GM18868 (cell line): Measurements from ENCODE around the gene MRPL37.
A peak's percentile ranks its signal among the peaks of the same experiment; 100 is the strongest.
"Not testable (repeated sequence)": the region's sequence is repeated elsewhere in the genome, so short reads cannot be mapped to it uniquely, and the experiment has no call there.

Source experiments
- ATAC-seq: cut with Tn5 transposase; IDR thresholded peaks from one replicate; pipeline ENCODE4 v1.9.1; 2021; ENCODE audit warnings: mild to moderate bottlenecking, moderate library complexity; ENCODE audit not compliant: unreplicated experiment

MRPL37 gene

GRCh38 chr1:54199765-54200518 lies at the start of gene MRPL37, which contains the start of gene CYB5RL:
MRPL37 (plus strand) TSS chr1:54200167; CDS start chr1:54200244, 77 bp downstream.
CYB5RL (minus strand) TSS chr1:54200030; CDS start chr1:54195616, 4,414 bp downstream.
- ATAC-seq, result peak; percentile 98

DNA sequence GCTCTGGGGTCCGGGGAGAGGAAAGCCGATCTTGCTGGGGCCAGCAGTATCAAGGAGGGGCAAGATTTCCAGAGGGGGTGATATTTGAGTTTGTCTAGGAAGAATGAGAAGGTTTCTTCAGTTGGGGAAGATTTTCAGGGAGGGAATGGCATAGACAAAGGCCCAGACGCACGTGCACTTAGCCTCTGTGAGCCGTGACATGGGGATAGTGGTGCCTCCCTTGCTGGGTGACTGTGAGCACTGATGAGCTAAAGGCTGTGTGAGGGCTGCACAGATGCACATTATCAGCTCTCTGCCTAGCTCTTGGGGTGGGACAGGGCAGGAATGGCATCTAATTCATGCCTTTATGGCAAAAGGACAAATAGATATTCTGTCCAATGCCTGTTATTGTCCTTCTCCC lies 49.0 kb upstream of the MRPL37 start:
- ATAC-seq, result no peak

DNA sequence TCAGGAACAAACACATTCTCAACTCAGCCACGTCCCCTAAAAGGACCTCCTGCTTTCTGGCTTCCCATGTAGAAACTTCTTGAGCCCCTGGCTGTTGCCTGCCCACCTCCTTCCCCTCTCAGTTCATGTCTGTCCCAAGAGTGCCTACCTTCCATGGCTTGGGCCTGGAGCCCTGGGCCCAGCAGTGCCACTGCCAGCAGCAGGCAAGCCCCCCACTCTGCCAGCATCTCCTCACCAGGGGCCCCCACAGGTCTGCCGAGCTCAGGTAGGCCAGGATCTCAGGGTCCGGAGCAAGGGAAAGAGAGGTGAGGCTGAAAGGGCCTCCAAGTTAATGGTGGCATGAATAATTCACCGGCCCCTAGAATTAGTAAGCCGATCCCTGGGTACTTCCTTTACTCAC lies 47.3 kb upstream of the MRPL37 start, which contains the start of gene CDCP2:
Gene CDCP2 (minus strand): TSS at position 305 of the 400 bp plus-strand sequence. CDS start 78 bp downstream, at position 227.
- no peak for ATAC-seq

- no peak for ATAC-seq
Observed at GRCh38 chr1:54153535-54154439, 46.2 kb upstream of the MRPL37 start.

DNA sequence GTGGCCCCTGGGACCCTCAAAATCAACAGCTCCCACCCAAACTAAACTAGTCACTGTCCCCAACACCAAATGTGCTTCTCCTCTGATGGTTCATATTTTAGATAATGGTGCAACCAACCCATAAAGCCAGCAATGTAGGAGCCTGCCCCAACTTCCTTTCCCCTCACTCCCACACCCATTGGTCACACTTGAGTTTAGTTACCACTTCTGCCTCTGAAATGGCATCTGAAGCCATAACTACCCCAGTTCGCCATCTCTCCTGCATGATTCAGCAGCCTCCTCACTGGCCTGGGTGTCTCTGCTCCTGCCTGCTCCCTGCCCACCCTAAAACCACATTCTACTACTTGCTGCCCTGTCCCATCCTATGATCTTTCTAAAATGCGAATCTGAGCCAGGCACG lies 43.8 kb upstream of the MRPL37 start:
- ATAC-seq, result no peak

- ATAC-seq, result no peak
Observed at GRCh38 chr1:54156986-54157385, 43.0 kb upstream of the MRPL37 start.

DNA sequence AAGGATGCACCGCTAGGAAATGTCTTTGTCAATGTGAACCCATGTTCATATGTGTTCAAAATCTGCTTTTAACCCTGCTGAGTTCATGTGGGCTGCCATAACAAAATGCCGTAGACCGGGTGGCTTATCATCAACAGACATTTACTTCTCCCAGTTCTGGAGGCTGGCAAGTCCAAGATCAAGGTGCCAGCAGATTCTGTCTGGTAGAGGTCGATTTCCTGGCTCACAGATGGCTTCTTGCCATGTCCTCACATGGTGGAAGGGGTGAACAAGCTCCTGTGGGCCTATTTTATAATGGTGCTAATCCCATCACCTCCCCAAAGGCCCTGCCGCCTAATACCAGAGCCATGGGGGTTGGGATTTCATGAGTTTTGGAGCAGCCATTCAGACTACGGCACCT lies 42.6 kb upstream of the MRPL37 start:
- no peak for ATAC-seq

DNA sequence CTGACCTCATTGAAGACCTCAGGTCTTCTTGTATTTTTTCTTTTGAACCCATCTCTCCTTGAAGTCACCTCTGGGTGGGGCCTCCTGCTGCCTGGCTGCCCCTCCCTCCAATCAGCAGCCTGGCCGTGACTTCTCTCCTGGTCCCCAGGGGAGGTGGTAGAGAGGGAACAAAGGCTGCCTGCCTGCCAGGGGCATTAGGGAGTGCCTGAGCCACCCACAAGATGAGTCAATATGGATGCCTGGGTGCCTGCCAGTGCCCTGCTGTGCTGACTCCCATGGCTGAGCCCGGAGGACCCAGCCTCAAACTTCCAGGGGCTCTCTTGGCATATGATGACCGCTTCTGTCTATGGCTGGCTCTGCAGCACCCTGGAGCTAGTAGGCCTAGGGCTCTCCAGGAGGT lies 41.9 kb upstream of the MRPL37 start:
- ATAC-seq, result no peak

- no peak for ATAC-seq
Observed at GRCh38 chr1:54159733-54160316, 40.1 kb upstream of the MRPL37 start.

- no peak for ATAC-seq
Observed at GRCh38 chr1:54160351-54160750, 39.6 kb upstream of the MRPL37 start.

DNA sequence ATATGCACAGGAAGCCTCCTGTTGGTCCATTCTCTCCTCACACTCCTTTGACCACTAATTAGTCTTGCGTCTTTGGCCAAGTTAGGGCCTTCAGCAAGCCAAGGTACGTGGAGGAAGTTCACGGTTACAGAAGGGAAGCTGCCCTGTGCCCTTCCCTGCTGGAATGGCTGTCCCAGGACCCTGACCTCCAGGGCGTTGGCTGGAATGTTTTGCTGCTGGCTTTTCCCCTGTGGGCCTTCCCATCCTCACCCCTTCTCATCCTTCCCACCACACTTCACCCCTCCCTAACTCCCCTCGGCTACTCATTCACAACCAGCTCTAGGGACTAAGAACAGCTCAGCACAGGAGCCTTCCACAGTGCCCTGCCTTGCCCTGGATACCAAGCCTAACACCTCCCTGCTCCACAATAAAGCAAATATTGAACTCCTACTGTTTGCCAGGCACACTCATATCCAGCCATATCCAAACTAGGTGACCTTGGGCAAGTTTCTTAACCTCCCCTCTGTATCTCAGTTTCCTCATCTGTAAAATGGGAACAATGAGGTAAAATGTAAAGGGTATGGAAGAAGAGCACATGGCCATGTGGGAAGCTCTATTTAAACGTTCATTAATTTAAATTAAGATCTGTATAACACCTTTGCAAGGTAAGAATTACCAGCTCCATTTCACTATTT lies 38.3 kb upstream of the MRPL37 start:
- ATAC-seq, result no peak

GRCh38 chr1:54163051-54163450 lies 36.9 kb upstream of the MRPL37 start:
- ATAC-seq, result no peak

DNA sequence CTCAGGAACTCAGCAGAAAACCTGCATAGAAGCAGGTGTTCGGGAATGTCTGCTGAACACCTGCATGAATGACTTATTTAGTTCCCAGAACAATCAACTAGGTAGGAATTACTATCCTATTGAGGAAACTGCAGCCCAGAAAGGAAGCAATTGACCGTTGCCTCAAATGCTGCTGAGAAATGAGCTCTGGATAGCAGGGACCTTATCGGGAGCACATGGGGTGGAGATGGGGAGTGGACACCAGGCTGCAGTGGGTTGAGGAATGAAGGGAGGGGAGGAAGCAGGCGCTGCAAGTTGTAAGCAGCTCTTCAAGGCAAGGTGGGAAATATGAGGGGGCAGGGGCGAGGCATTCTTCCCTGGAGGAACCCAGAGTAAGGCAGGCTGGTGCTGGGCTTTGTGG lies 36.4 kb upstream of the MRPL37 start:
- no peak for ATAC-seq

- ATAC-seq, result no peak
Observed at GRCh38 chr1:54165146-54165545, 34.8 kb upstream of the MRPL37 start.

DNA sequence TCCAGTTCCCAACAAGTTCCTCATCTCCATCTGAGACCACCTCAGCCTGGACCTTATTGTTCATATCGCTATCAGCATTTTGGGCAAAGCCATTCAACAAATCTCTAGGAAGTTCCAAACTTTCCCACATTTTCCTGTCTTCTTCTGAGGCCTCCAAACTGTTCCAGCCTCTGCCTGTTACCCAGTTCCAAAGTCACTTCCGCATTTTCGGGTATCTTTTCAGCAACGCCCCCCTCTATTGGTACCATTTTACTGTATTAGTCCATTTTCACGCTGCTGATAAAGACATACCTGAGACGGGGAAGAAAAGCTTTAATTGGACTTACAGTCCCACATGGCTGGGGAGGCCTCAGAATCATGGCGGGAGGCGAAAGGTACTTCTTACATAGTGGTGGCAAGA lies 33.6 kb upstream of the MRPL37 start:
- not testable (repeated sequence) for ATAC-seq

- ATAC-seq, result no peak
Observed at GRCh38 chr1:54167422-54168139, 32.4 kb upstream of the MRPL37 start.

DNA sequence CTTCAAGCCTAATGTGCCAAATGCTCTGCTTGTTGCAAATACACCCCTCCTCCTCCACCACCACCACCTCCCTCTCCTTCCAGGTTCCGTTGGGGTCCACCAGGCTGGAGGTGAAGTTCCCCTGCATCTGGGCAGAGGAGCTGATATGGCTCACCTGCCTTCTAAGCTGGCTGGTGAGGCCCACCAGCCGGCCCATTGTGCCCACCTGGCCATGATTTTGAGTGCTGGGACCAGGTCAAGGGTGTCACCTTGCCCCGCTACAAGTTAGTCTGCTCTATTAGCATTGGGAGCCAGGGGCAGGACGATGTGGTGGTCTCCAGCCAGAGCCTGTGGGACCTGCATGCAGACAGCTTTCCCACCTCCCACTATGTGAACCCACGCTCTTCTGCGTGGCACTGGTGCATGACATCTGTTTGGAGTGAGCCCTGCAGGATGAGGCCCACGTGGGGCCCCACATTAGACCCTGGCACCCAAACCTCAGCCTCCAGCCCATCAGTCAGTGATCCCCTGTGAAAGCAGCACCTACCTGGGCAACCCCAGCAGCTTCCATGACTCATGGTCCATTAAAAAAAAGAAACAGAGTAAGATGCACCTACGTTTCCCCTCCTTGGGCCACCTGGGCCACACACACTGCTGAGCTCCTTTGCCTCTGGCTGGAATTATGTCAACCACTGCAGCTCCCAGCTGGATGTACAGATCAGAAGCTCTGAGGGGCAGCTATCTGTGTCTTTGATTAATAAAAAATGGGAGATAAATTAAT lies 31.6 kb upstream of the MRPL37 start:
- no peak for ATAC-seq

DNA sequence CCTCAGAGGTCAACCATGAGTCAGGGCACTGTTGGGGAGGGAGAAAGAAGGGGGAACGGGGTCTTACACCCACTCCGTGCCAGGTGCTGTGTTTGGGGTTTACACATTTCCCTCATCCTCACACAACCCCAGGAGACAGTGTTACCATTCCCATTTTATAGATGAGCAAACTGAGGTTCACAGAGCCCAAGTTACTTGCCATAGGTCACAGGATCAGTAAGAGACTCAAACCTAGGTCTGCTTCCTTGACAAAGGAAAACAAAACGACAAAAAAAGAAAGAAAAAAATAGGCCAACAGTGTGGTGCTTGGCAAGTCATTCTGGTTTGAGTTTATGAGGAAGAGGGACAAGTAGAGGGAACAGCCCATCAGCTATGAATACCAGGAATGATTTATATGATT lies 30.9 kb upstream of the MRPL37 start:
- no peak for ATAC-seq

DNA sequence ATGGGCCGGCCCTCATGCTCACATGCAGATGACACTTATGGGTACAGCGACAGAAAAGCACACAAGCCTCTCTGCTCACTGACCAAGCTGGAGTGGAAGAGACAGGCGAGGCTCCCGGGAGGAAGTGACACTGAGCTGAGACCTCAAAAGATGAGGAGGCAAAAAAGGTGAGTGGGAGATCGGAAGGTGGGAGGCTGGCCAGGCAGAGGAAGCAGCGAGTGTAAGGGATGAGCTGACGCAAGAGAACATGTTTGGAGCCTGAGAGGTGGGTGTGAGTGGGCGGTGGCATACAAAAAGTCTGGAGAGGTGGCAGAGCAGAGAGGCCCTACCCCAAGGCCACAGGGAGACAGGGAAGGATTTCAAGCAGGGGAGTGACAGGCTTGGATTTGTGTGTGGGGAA lies 29.0 kb upstream of the MRPL37 start:
- no peak for ATAC-seq
